Measurements from ENCODE around the gene GIN1.
A peak's percentile ranks its signal among the peaks of the same experiment; 100 is the strongest.
"Not testable (repeated sequence)": the region's sequence is repeated elsewhere in the genome, so short reads cannot be mapped to it uniquely, and the experiment has no call there.

Gene GIN1, protein sequence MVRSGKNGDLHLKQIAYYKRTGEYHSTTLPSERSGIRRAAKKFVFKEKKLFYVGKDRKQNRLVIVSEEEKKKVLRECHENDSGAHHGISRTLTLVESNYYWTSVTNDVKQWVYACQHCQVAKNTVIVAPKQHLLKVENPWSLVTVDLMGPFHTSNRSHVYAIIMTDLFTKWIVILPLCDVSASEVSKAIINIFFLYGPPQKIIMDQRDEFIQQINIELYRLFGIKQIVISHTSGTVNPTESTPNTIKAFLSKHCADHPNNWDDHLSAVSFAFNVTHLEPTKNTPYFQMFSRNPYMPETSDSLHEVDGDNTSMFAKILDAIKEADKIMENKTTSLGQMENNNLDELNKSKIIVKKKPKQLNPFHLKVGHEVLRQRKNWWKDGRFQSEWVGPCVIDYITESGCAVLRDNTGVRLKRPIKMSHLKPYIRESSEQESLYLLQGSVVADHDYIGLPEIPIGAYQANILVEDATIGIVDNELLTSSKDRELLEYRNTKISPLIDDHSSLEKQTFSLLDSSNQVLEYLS

DNA sequence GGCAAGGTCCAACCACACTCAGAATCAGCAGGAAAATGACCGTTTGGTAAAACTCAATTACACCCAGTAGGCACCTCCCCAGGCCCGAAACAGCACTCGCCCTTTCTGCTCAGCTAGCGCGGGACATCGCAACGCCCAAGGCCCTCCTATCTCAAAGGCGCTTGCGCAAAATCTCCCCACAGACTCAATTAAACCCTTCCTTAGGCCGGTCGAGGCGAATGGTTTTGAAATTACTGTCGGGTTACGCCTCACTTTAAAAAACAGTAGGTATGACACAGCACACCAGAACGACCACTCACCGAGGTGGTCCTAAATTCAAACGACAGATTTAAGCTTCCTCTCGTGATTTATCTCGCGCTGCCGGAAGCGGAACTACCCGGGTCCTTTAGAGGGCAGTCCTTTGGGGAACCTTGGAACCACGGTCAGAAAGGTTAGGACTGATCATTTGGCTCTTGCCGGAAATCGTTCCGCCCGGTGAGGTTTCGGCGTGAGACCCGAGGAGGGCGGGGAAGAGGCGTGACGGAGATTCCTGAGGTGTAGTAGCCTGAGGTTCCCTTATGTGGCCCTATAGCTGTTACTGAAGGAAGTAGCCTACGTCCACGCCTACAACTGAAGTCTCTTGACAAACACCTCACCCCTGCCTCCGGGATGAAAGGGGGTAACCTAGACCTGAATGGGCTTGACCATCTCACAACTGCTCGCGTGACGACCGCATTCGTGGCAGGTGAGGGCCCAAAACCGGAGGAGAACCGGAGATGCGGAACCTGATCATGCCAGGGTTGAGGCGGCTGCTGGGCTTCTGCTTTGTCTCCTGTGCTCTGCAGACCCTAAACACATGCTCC is at the start of gene GIN1, which contains the start of gene PPIP5K2:
GIN1 (minus strand) TSS at position 374 of the 842 bp plus-strand sequence. CDS start 11,431 bp downstream, outside the sequence.
PPIP5K2 (plus strand) TSS at position 537 of the 842 bp plus-strand sequence. CDS start 9,289 bp downstream, outside the sequence.
- peak; percentile 86 for FAIRE-seq

DNA sequence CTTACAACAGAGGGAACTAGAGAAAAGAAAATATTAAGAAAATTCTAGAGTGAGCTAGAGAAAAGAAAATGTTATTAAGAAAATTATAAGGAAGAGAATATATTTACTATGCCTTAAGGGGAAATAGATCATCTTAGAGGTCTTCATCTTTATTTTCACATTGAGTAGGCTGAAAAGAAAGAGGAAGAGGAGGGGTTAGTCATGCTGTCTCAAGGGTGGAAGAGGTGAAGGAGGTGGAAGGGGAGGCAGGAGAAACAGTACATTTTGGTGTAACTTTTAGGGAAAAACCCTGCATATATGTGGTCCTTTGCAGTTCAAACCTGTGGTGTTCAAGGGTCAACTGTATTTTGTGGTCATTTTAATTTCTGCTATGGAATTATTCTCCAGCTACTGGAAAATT is 46.8 kb upstream of the GIN1 start:
- no peak for FAIRE-seq

DNA sequence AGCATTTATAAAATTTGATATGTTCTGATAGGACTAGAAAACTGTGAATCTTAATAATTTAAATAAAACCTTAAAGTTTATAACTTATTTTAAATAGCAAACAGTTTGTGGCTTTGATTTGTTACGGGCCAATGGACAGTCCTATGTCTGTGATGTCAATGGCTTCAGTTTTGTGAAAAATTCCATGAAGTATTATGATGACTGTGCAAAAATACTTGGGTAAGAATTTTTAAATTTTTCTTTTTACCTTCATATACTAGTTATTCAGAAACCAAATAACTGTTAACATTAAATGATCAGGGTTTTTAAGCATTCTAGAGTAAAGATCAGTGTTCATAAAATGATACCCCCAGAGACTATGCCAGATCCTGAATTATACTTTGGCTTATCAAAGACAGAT is 31.2 kb upstream of the GIN1 start:
- no peak for FAIRE-seq

DNA sequence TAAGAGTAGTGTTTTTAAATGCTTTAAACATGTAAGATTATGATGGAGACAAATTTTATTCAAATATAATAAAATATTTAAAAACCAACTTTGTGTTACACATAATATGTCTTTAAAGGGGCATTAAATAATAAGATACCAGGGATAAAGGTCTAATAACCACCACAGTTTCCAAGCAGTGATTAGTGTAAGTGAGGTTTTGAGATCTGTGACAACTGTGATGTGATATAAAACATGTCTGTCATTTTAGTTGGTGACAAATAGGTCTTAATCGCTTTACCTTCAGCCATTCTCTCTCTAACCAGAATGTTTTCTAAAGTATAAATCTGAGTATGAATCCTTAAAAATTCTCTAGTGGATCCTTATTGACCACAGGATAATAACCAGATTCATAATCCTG is 28.3 kb upstream of the GIN1 start:
- FAIRE-seq = no peak

DNA sequence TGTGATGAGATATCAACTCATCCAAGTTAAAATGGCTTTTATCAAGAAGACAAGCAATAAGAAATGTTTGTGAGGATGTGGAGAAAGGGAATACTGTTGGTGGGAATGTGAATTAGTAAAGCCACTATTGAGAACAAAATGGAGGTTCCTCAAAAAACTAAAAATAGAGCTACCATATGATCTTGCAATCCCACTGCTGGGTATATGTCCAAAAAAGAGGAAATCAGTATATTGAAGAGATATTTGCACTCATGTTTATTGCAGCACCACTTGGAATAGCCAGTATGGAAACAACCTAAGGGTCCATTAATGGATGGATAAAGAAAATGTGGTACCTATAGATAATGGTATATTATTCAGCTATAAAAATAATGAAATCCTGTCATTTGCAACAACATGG is 25.3 kb upstream of the GIN1 start:
- FAIRE-seq = no peak

DNA sequence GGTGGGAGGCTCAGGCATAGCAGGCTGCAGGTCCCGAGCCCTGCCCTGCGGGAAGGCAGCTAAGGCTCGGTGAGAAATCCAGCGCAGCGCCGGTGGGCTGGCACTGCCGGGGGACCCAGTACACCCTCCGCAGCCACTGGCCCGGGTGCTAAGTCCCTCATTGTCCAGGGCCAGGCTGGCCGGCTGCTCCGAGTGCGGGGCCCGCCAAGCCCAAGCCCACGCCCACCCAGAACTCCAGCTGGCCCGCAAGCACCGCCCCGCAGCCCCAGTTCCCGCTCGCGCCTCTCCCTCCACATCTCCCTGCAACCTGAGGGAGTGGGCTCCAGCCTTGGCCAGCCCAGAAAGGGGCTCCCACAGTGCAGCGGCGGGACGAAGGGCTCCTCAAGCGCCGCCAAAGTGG is 22.2 kb upstream of the GIN1 start:
- not testable (repeated sequence) for FAIRE-seq

DNA sequence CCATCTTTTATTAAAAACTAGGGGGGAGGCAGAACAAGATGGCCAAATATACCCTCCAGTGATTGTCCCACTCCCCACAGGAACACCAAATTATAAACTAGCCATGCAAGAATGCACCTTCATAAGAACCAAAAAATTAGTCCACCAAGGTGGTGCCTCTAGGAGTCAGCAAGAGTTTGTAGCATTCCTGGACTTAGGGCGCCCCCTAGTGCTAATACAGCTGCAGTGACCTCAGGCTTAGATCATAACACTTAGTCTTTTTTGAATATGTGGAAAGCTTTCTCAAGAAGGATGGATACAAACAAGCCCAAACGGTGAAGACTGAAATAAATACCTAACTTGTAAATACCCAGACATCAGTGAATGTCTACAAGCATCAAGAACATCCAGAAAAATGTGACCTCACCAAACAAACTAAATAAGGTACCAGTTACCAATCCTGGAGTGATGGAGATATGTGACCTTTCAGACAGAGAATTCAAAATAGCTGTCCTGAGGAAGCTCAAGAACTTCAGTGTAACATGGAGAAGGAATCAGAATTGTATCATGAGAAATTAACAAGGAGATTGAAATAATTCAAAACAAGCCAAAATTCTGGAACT is 19.4 kb upstream of the GIN1 start:
- peak; percentile 33 for FAIRE-seq

DNA sequence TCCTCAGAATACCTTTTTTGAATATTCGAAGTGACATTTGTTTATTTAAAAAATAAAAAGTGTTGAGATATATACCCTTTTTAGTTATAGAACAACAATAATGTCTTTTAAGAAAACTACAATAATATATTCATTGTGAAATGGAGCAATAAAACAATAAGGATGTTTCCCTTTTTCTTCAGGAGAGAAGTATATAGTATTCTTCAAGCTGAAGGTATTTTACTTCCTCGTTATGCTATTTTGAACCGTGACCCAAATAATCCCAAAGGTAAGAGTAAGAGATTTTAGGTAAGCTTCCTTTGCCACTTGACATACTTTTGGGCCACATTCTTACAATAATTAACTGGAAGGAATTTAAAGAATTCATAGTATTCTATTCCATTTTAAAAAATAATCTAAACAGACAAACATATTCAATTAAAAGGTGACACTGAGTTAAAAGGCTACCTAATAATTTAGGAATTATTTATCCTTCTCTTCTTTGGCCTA is 18.3 kb upstream of the GIN1 start:
- no peak for FAIRE-seq

DNA sequence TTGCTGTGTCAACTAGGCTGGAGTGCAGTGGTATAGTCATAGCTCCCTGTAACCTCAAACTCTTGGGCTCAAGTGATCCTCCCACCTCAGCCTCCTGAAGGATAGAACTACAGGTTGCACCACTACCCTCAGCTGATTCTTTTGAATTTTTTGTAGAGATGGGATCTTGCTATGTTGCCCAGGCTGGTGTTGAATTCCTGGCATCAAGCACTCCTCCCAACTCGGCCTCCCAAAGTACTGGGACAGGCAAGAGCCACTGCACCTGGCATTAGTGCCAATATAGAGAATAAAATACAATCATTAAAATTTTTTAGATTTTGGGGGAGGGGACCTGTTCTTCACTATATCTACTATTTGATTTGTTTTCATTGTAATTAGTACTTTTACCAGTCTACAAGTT is 15.5 kb upstream of the GIN1 start:
- no peak for FAIRE-seq

DNA sequence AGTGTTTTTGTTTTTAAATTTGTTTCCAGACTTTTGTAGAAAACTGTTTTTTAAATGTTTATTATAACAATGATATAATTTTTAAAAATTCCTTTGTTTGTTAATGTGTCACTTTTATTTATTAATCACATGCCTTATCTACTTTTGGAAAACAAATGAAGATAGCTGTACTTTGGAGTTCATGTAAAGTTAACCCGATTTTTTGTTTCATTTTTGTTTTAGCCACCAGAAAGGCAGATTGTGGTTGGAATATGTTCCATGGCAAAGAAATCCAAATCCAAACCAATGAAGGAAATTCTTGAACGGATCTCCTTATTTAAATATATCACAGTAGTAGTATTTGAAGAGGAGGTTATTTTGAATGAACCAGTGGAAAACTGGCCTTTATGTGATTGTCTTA is 13.3 kb upstream of the GIN1 start:
- FAIRE-seq = peak; percentile 53

DNA sequence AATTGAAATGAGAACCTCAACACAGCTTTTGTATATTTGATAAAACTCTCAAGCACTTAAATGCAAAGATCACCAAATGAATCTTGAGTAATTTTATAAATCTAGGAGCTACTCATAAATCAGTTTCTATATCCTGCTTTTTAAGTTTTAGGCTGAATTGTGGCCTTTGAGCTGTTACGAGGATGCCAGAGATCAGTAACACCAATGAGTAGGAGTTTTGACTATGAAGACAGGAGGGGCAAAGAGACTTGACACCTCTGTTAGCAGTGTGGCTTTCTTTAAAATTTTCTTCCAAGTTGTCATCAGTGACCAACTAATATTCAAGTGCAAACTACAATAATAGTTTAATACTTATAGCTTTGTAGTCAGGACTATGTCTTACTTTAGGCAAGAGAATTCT is 12.7 kb upstream of the GIN1 start:
- FAIRE-seq = no peak

DNA sequence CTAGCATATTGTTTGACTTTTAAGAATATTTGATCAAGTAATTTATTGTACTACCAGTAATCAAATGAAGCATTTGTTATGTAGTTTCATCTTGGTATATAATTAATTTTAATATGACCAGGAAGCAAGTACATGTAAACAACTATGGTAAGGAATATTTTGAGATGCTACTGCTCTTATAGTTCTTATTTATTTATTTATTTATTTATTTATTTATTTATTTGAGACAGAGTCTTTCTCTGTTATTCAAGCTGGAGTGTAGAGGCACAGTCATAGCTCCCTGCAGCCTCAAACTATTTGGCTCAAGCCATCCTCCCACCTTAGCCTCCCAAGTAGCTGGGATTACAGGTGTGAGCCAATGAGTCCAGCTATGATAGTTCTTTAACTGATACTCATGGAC is 8.3 kb upstream of the GIN1 start:
- FAIRE-seq = peak; percentile 31

DNA sequence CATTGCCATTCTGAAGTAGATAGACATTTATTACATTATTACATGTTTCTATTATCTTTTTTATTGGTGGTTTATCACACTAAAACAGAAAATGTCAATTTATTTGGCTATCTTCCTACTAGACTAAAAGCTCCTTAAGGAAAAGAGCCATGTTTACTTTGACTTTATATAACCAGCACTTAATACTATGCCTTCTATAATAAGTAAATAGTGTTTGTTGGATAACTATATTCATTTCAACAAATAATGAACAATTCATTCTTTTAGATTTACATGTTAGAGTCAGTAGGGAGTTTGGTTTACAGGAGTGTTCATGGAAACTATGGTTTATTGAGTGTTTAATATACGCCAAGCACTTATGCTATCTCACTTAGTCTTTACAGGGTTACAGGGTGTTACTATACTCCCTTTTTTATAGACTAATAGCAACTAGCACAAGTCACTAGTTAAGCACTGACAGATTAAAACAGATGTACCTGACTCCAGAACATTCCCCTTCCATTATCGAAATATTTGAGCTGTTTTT is 7.4 kb upstream of the GIN1 start:
- peak; percentile 62 for FAIRE-seq

DNA sequence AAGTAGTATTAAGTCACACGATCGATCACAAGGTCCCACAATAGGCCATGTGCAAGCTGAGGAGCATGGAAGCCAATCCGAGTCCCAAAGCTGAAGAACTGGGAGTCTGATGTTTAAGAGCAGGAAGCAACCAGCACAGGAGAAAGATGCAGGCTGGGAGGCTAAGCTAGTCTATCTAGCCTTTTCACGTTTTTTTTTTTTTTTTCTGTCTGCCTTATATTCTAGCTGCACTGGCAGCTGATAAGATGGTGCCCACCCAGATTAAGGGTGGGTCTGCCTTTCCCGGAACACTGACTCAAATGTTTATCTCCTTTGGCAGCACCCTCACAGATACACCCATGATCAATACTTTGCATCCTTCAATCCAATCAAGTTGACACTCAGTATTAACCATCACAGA is 6.6 kb upstream of the GIN1 start:
- no peak for FAIRE-seq

DNA sequence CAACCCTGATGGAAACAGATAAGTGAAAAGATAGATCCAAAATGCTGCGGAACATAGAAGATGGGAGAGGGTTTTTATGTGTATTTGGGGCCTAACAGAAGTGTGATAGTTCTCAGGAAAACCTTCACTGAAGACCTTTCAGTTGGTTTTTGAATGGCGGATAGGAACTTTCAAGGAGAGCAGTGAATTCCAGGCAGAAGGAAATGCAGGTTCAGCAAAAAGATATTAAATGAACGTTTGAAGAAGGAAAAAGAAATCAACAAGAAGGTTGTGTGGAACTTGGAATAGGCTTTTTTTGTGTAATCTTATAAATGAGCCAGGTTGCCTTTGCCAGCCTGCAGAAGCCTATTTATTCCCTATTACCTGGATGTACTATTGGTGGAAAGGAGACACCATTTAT is 2.3 kb upstream of the GIN1 start:
- no peak for FAIRE-seq

DNA sequence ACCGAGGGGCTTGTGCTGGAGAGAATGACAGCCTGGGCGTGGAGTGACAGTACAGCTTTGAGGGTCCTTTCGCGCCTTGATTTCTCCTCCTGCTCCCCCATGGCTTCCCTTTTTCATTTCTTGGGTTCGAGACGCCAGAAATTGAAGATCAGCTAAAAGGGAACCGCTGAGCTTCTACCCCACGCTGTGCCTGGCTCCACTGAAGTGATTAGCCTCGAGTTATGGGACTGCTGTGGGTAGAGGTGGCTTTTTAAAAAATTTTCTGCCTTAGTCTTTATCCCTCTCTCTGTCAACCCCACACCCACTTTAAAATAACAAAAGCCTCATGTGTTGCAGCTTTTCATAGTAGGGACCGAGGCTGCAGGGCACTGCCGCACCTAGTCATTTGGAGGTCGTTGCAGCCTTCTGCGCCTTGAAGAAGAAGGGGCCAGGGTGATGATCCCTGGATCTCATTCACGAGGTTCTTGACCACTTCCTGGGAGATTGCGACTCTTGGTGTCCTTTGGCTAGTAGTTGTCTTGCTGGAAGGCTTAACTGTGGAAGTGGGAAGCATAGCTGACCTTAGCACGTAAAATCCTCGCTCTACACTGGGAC is 766 bp upstream of the GIN1 start:
- FAIRE-seq = no peak

DNA sequence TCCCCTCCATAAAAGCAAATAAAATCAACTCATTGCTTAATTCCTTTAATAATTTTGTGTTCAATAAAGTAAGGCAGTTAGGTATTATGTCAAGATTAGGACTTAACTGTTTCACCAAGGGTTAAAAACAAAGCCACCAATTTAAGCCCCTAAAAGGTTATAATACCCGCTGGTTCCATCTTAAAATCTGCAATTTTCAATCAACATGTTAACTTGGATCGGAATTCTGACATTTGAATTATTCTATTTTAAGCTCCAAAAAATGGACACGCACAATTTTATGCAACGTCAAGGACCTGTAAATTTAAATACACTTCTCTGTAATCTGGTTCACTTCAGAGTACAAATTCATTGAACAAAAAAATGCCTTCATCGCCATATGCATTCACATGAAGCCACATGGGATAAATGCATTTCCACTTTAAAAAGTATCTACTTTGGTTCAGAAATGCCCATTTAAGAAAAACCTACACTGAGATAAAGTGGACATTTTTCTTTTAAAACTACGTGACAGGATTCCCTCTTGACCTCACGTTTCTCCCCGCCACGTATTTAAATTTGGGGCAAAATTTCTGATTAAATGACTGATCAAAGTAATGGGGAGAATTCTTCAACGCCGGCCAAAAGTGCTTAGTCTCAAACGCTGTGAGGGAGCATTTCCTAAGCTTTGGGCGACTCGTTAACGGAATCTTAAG is 721 bp downstream of the GIN1 start:
- no peak for FAIRE-seq

DNA sequence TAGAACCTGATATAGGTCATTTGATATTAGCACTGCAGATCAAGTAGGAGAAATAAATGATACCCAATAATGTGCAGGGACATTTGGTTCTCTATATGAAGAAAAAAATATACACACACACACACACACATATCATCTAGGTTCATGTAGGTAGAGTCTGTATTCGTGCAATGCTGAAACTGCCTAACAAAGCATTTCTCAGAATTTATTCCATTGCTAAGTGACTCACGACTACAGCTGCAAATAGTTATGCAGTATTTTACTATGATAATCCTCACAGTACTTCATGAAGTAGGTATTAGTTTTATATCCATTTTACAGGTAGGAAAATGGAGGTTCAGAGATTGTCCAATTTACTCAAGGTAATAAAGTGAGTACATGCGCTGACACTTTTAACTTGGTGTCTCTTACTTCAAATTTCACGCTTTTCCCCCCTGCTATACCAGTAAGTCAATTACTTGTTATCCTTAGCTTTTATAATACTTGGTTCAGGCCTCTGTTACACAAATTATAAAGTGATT is 2.4 kb downstream of the GIN1 start:
- FAIRE-seq = no peak

DNA sequence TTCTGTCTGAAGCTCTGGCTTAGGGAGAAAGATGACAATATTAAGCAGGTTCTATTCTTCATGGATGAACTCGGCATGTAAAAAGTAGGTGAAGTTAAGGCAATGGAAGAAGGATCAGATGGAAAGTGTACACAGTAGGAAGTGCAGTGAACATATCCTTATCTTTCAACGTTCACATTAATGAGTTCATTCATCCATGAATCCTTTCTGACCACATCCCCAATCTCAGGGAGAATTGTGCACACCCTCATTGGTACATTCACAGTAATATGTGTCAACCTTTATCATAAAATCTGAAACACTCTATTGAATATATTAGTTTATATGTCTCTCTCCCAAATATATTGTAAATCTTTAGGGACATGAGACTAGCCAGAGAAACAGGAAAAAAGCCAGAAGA is 5.5 kb downstream of the GIN1 start:
- no peak for FAIRE-seq

DNA sequence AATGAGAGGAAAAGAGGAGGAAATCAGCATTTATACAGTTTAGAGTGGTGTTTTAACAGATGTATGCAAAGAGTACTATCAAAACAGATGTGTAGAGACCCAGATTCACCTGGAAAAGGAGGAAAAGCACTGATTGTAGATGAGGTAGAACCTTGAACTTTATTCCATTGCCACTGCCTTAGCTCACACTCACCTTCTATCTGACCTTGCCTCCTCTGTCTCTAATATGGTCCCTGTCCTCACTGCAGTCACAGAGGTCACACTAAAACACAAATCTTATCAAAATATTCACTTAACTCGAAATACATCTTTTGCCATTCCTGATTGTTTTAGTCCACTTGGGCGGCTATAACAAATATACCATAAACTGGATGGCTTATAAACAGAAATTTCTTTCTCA is 7.0 kb downstream of the GIN1 start:
- FAIRE-seq = no peak

DNA sequence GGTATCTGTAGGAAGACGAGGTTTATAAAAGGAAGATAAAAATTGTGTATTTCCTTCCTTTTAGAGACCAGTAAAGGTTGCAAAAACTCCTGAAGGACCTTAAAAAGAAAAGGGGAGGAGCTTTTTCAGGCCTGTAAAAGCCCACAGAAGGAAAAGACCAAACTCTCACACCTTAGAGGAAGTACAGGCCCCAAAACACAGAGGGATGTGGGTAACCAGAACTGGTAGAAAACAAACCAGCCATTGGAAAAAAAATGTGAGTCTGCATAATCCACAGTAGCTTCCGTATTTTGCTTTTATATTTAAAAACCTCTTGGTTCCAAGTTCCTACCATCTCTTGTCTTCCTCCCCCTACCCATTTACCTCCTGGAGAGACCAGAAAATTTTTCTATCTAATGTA is 8.5 kb downstream of the GIN1 start:
- no peak for FAIRE-seq

DNA sequence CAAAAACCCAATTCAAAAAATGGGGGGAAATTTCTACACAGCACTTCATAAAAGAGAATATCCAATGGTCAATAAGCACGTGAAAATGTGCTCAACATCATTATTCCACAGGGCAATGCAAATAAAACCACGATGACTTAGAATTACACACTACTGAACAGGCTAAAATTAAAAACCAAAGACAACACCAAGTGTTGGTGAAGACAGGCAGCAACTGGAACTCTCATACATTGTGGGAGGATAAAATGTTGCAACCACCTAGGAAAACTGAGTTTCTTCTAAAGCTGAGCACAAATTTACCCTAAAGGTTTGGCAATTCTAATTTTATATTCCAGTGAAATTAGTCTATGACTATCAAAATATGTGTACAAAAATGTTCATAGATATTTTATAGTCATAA is 9.5 kb downstream of the GIN1 start:
- FAIRE-seq = no peak

Data from colon (tissue), 2 donors.